SK-N-MC (cell line): ENCODE results near the gene ZNF248.

Experiments used
- DNase-seq: peaks from one replicate; pipeline ENCODE4 v3.0.0-alpha.2; 2011; ENCODE audit warnings: low read depth, low spot score
- H3K27ac ChIP-seq: fragments of 200-600 bp; sonication (generic); 2 replicates; pipeline ENCODE4 v1.5.1; 2016; ENCODE audit warnings: mixed run types
- H3K36me3 ChIP-seq: fragments of 200-600 bp; sonication (generic); 2 replicates; pipeline ENCODE4 v1.6.1; 2017; ENCODE audit warnings: antibody characterized with exemption, low read length, mixed read lengths; ENCODE audit not compliant: insufficient read depth
- H3K4me3 ChIP-seq: fragments of 200-600 bp; sonication (generic); 2 replicates; pipeline ENCODE4 v1.5.1; 2016
- H3K9ac ChIP-seq: fragments of 200-600 bp; sonication (generic); 2 replicates; pipeline ENCODE4 v1.8.0; 2017; ENCODE audit warnings: mixed run types, mixed read lengths; ENCODE audit not compliant: insufficient read length
- H3K9me3 ChIP-seq: fragments of 200-600 bp; sonication (generic); 2 replicates; pipeline ENCODE4 v1.6.1; 2017; ENCODE audit warnings: low read depth, mild to moderate bottlenecking, antibody characterized with exemption, low read length, moderate library complexity, mixed read lengths
- EZH2 ChIP-seq: fragments of 200-600 bp; sonication (generic); IDR thresholded peaks from one replicate; pipeline ENCODE4 v1.6.1; 2017; ENCODE audit warnings: antibody characterized with exemption
- FOXP2 ChIP-seq: optimal IDR thresholded peaks from 2 replicates; pipeline ENCODE3; 2011; ENCODE audit warnings: mild to moderate bottlenecking, moderate library complexity; ENCODE audit not compliant: insufficient read depth; ENCODE audit errors: extremely low read length, control extremely low read depth
- POLR2AphosphoS5 ChIP-seq: IDR thresholded peaks from 2 replicates; pipeline ENCODE4 v1.6.1; 2012; ENCODE audit warnings: mild to moderate bottlenecking, low read depth, low read length, borderline replicate concordance

The ZNF248 gene

DNA sequence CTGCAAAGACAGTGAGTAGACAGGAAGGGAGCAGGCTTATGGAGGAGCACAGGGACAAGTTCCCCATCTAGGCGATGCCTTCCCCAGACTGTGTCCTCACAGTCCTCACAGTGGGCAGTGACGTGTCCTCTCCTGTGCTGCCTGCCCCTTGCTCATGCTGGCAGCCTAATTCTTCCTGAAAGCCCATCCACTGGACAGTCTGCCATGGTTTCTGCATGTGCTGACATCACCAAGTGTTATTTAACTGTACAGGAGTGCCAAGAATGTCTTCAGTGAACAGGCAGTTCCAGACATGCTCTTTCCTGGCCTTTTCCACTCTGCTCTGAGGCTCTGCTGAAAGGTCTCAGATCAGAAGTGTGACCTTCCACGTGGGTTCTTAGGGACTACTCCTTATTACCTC, 54.1 kb downstream of the ZNF248 start:
- no peak overlapping the region for H3K4me3 ChIP-seq
- TF ChIP-seq EZH2 (no peak), POLR2AphosphoS5 (no peak), FOXP2 (no peak)
- no peaks in the 10 kb centered on the region for H3K9me3 ChIP-seq
- H3K27ac ChIP-seq: no peak overlapping the region
- DNase-seq: no peak
- H3K36me3 ChIP-seq: no peaks in the 10 kb centered on the region
- no peak overlapping the region for H3K9ac ChIP-seq

- Histone ChIP-seq H3K4me3 (no peak overlapping the region), H3K27ac (no peak overlapping the region), H3K9ac (no peak overlapping the region), H3K36me3 (no peaks in the 10 kb centered on the region), H3K9me3 (no peaks in the 10 kb centered on the region)
- DNase-seq: no peak
- TF ChIP-seq EZH2 (no peak), FOXP2 (no peak), POLR2AphosphoS5 (no peak)
Observed at GRCh38 chr10:37801557-37801956, 55.9 kb downstream of the ZNF248 start.

- no peak overlapping the region for H3K4me3 ChIP-seq
- no peaks in the 10 kb centered on the region for H3K36me3 ChIP-seq
- no peak overlapping the region for H3K9ac ChIP-seq
- H3K27ac ChIP-seq: no peak overlapping the region
- DNase-seq: no peak
- H3K9me3 ChIP-seq: no peaks in the 10 kb centered on the region
- no peak for TF ChIP-seq EZH2
- TF ChIP-seq POLR2AphosphoS5: no peak
- no peak for TF ChIP-seq FOXP2
Observed at GRCh38 chr10:37794305-37794976, 63.0 kb downstream of the ZNF248 start.

DNA sequence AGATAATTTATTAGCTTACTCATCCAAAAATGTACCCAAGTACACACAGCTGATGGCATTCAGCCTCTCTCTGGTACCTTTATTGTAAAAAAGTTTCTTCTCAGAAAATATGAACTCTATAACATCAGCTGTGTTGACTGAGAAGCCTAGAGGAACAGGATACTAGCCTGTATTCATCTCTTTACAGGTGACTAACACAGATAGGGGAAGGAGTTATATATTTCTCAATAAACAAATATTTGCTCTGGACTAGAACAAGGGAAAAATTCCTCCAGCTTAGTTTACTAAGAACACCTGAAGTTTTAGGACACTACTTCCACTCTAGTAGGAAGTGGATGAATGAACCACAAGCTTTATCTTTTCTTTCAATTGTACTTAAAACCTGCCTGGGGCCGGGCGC, 67.8 kb downstream of the ZNF248 start:
- no peaks in the 10 kb centered on the region for H3K36me3 ChIP-seq
- no peak for DNase-seq
- H3K9ac ChIP-seq: no peak overlapping the region
- no peak overlapping the region for H3K27ac ChIP-seq
- no peaks in the 10 kb centered on the region for H3K9me3 ChIP-seq
- no peak for TF ChIP-seq POLR2AphosphoS5
- TF ChIP-seq FOXP2: no peak
- TF ChIP-seq EZH2: no peak
- no peak overlapping the region for H3K4me3 ChIP-seq

- DNase-seq: no peak
- no peak overlapping the region for H3K4me3 ChIP-seq
- TF ChIP-seq POLR2AphosphoS5 (no peak), FOXP2 (no peak), EZH2 (no peak)
- no peaks in the 10 kb centered on the region for H3K9me3 ChIP-seq
- H3K27ac ChIP-seq: no peak overlapping the region
- no peaks in the 10 kb centered on the region for H3K36me3 ChIP-seq
- no peak overlapping the region for H3K9ac ChIP-seq
Observed at GRCh38 chr10:37784678-37785077, 72.7 kb downstream of the ZNF248 start.

DNA sequence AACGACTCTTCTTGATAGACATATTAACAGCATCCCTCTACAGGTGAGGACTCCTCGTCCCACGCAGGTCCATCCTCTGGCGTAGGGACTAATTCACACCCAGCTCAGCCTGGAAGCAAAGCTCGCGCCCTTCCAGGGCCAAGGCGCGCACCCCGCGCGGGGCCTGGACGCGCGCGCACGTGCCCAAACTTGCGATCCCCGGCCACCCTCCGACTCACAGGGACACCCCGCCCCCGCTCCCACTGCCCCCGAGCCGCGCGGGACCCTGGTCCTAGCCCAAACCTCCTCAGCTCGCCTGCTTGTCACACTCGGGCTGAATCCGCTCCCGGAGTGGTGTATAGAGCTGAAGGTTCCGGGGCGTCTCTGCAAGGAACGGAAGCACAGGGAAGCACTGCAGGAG, 76.9 kb downstream of the ZNF248 start:
- TF ChIP-seq EZH2: no peak
- no peak for TF ChIP-seq FOXP2
- TF ChIP-seq POLR2AphosphoS5: no peak
- no peak for DNase-seq
- Histone ChIP-seq H3K9me3 (no peaks in the 10 kb centered on the region), H3K9ac (no peak overlapping the region), H3K4me3 (no peak overlapping the region), H3K27ac (no peak overlapping the region), H3K36me3 (no peaks in the 10 kb centered on the region)

DNA sequence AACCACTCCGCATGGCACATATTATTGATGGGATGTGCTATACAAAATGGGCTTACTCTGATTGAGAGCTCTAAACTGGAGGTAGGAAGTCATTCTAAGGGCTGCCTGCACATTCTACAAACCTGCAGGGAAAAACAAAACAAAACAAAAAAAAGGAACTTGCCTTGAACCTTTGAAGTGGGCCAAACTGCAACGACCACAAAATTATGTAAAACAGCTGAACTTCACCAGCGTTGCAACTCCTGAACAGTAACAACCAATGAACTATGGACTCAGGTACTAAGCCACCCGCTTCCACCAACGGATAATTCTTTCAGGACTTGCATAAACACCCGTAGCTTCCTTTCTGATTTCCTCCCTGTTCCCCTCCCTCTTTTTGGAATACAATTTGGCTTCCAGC, 80.4 kb downstream of the ZNF248 start:
- DNase-seq: no peak
- Histone ChIP-seq H3K27ac (no peak overlapping the region), H3K9me3 (no peaks in the 10 kb centered on the region), H3K4me3 (no peak overlapping the region), H3K36me3 (no peaks in the 10 kb centered on the region), H3K9ac (no peak overlapping the region)
- TF ChIP-seq POLR2AphosphoS5: no peak
- TF ChIP-seq EZH2: no peak
- TF ChIP-seq FOXP2: no peak

DNA sequence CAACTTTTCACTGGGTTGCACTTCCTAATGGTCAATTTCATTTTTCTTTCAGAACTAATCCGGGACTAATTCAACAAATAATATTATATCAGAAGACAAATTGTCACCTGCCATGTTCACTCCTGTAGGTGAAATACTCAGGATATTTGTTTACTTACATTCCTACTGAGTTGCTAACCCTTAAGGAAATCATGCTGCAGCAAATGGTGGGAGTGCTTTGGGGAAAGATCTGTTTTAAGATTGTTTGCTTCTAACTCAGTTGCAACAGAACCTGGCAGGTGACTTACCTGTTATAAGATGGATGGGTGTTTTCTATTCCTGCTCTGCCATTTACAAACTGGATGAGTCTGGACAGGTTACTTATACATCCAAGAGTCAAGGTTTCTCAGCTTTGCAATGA, 81.8 kb downstream of the ZNF248 start:
- no peaks in the 10 kb centered on the region for H3K9me3 ChIP-seq
- no peaks in the 10 kb centered on the region for H3K36me3 ChIP-seq
- H3K4me3 ChIP-seq: no peak overlapping the region
- no peak overlapping the region for H3K27ac ChIP-seq
- H3K9ac ChIP-seq: no peak overlapping the region
- no peak for DNase-seq
- TF ChIP-seq POLR2AphosphoS5 (no peak), FOXP2 (no peak), EZH2 (no peak)

- no peak overlapping the region for H3K27ac ChIP-seq
- no peak overlapping the region for H3K9ac ChIP-seq
- TF ChIP-seq POLR2AphosphoS5: no peak
- no peak for TF ChIP-seq FOXP2
- TF ChIP-seq EZH2: no peak
- H3K9me3 ChIP-seq: no peaks in the 10 kb centered on the region
- H3K4me3 ChIP-seq: no peak overlapping the region
- no peak for DNase-seq
- no peaks in the 10 kb centered on the region for H3K36me3 ChIP-seq
Observed at GRCh38 chr10:37774351-37774750, 83.1 kb downstream of the ZNF248 start.
